K562 (cell line): Measurements from ENCODE around the gene MYO1H. TPM values are rescaled to one million over a fixed set of nuclear protein-coding genes. Genes with fewer than 3 reads are reported as not detected.

Source experiments
- ATAC-seq: fragments of 200-7000 bp; cut with Tn5 transposase; 3 replicates; pipeline ENCODE4 v1.9.1; 2020; ENCODE audit warnings: moderate library complexity
- BruUV-seq: library from RNA; stranded (reverse); fragments of 400-500 nt; replicated peaks from 2 replicates; lab custom pipeline; 2021; lab: Mats Ljungman, UMichigan
- CTCF ChIA-PET: fragments of 300-600 bp; formaldehyde crosslinking; extraction: SDS; loops from one replicate; lab custom pipeline; 2021; ENCODE audit warnings: low intra/inter-chr PET ratio; lab: Yijun Ruan, JAX
- POLR2A ChIA-PET: fragments of 300-600, 350-650 bp; sonication (Branson Sonifier 250); formaldehyde crosslinking; extraction: SDS; loops from one replicate; lab custom pipeline; 2021; ENCODE audit warnings: antibody characterized with exemption, inconsistent platforms; lab: Yijun Ruan, JAX
- DNase-seq, 4 experiments: peaks; one replicate each; pipeline versions ENCODE4 v3.0.0 to v3.0.0-alpha.2; 2011 to 2018; ENCODE audit warnings: low spot score in 3 of 4, mixed read lengths in 3 of 4; ENCODE audit errors: extremely low read depth in 1 of 4
- FAIRE-seq: peaks from 2 replicates; lab custom pipeline; 2011; peaks lifted over from hg19 to GRCh38; lab: Jason Lieb, UNC
- H2AFZ ChIP-seq: 2 replicates; pipeline ENCODE4 v1.6.0; 2011; ENCODE audit warnings: low read depth, low read length, control low read depth, inconsistent platforms
- H3K27ac ChIP-seq: fragments of 200-600 bp; 3 replicates; pipeline ENCODE4 v1.8.0; 2011; ENCODE audit warnings: low read depth, mild to moderate bottlenecking, control low read depth, inconsistent platforms, low read length, moderate library complexity, mixed read lengths; ENCODE audit errors: extremely low read depth
- H3K27me3 ChIP-seq, 2 experiments: fragments of 300-600 bp in 1 of 2; 2 replicates in 1 of 2; 3 replicates in 1 of 2; pipeline versions ENCODE4 v1.6.0 to v1.8.0; 2011; ENCODE audit warnings: inconsistent platforms in 2 of 2, low read length in 2 of 2, mild to moderate bottlenecking in 1 of 2, mixed read lengths in 1 of 2, moderate library complexity in 1 of 2; ENCODE audit not compliant: control insufficient read depth in 2 of 2, insufficient read depth in 2 of 2
- H3K36me3 ChIP-seq: fragments of 300-600 bp; 3 replicates; pipeline ENCODE4 v1.8.0; 2011; ENCODE audit warnings: mild to moderate bottlenecking, low read length, inconsistent platforms; ENCODE audit not compliant: control insufficient read depth, insufficient read depth
- H3K4me1 ChIP-seq, 2 experiments: fragments of 200-600 bp in 1 of 2; replicated peaks in 1 of 2; 2 replicates in 1 of 2; 3 replicates in 1 of 2; pipeline versions ENCODE4 v1.5.1 to v1.8.0; 2011; ENCODE audit warnings: inconsistent platforms in 2 of 2, low read length in 2 of 2, mild to moderate bottlenecking in 1 of 2, mixed read lengths in 1 of 2, moderate library complexity in 1 of 2; ENCODE audit not compliant: control insufficient read depth in 2 of 2, insufficient read depth in 2 of 2
- H3K4me2 ChIP-seq: 2 replicates; pipeline ENCODE4 v1.6.1; 2011; ENCODE audit warnings: low read length, control low read depth, inconsistent platforms, mixed read lengths; ENCODE audit not compliant: insufficient read depth
- H3K4me3 ChIP-seq: fragments of 200-600 bp; sonication (generic), shearing (Covaris generic); 2 replicates; pipeline ENCODE4 v1.5.1; 2016; ENCODE audit warnings: control low read depth, inconsistent platforms
- H3K79me2 ChIP-seq: fragments of 200-600 bp; 3 replicates; pipeline ENCODE4 v1.8.0; 2011; ENCODE audit warnings: low read length, inconsistent platforms; ENCODE audit not compliant: control insufficient read depth, insufficient read depth
- H3K9ac ChIP-seq, 2 experiments: 2 replicates each; pipeline versions ENCODE4 v1.6.0 to v1.6.1; 2011; ENCODE audit warnings: low read depth in 2 of 2, low read length in 2 of 2, control low read depth in 1 of 2, inconsistent platforms in 1 of 2, mild to moderate bottlenecking in 1 of 2, mixed read lengths in 1 of 2; ENCODE audit not compliant: insufficient read depth in 1 of 2
- H3K9me1 ChIP-seq: one replicate; pipeline ENCODE4 v1.6.0; 2011; ENCODE audit warnings: inconsistent platforms, mild to moderate bottlenecking, low read length, moderate library complexity; ENCODE audit not compliant: control insufficient read depth, insufficient read depth
- H3K9me3 ChIP-seq: replicated peaks from 2 replicates; pipeline ENCODE4 v1.5.1; 2011; ENCODE audit warnings: low read depth, low read length, inconsistent platforms; ENCODE audit not compliant: control insufficient read depth, insufficient read depth
- H4K20me1 ChIP-seq: replicated peaks from 2 replicates; pipeline ENCODE4 v1.6.1; 2011; ENCODE audit warnings: low read length, inconsistent platforms, mixed read lengths; ENCODE audit not compliant: control insufficient read depth, insufficient read depth
- CHD4 ChIP-seq: fragments of 200-600 bp; sonication (generic); IDR thresholded peaks from 3 replicates; pipeline ENCODE4 v1.6.1; 2012; ENCODE audit warnings: low read depth, mild to moderate bottlenecking, mixed read lengths, low read length, inconsistent platforms; ENCODE audit not compliant: insufficient read depth, insufficient replicate concordance, poor library complexity, severe bottlenecking
- ELF1 ChIP-seq: fragments of 200-800 bp; sonication (Bioruptor generic); IDR thresholded peaks from 2 replicates; pipeline ENCODE4 v1.6.1; 2016; ENCODE audit warnings: missing genetic modification characterization, missing compliant biosample characterization
- FOXA1 ChIP-seq: fragments of 450-650 bp; IDR thresholded peaks from 2 replicates; pipeline ENCODE4 v1.6.1; 2016; ENCODE audit warnings: mild to moderate bottlenecking, borderline replicate concordance
- HNRNPL ChIP-seq: fragments of 200-400 bp; formaldehyde crosslinking; IDR thresholded peaks from 2 replicates; pipeline ENCODE4 v1.6.1; 2017; ENCODE audit warnings: low read depth, mild to moderate bottlenecking, low read length
- MAFF ChIP-seq: IDR thresholded peaks from 2 replicates; pipeline ENCODE4 v1.6.1; 2012; ENCODE audit warnings: low read length, improper control_type of control experiment
- MAFK ChIP-seq: IDR thresholded peaks from 2 replicates; pipeline ENCODE4 v1.6.1; 2011; ENCODE audit warnings: low read length, improper control_type of control experiment
- MCM5 ChIP-seq: fragments of 450-650 bp; IDR thresholded peaks from 2 replicates; pipeline ENCODE4 v1.6.1; 2016; ENCODE audit warnings: low read depth
- NBN ChIP-seq: fragments of 450-650 bp; IDR thresholded peaks from 2 replicates; pipeline ENCODE4 v1.6.1; 2016; ENCODE audit warnings: low read depth, mild to moderate bottlenecking
- NRF1 ChIP-seq, 2 experiments: fragments of 450-650 bp; IDR thresholded peaks in 1 of 2; conservative IDR thresholded peaks in 1 of 2; 2 replicates each; pipeline ENCODE4 v1.6.1; 2014; ENCODE audit warnings: mild to moderate bottlenecking in 2 of 2
- RAD21 ChIP-seq, 2 experiments: fragments of 250-450 bp in 1 of 2; fragments of 450-650 bp in 1 of 2; sonication (Bioruptor Pico) in 1 of 2; formaldehyde crosslinking in 1 of 2; IDR thresholded peaks in 1 of 2; conservative IDR thresholded peaks in 1 of 2; 2 replicates each; pipeline versions ENCODE4 v1.4.0 to v1.8.0; 2020 to 2022; ENCODE audit warnings: mild to moderate bottlenecking in 2 of 2, moderate library complexity in 1 of 2
- STAT5B ChIP-seq: fragments of 250-450 bp; sonication (Bioruptor Pico); IDR thresholded peaks from 2 replicates; pipeline ENCODE4 v1.8.0; 2021; ENCODE audit warnings: mild to moderate bottlenecking, inconsistent platforms
- TRIM28 ChIP-seq: fragments of 450-650 bp; IDR thresholded peaks from 2 replicates; pipeline ENCODE4 v1.6.1; 2017
- WHSC1 ChIP-seq: IDR thresholded peaks from one replicate; pipeline ENCODE4 v1.6.1; 2012; ENCODE audit warnings: low read length, control low read depth, inconsistent platforms
- XRCC5 ChIP-seq: fragments of 200-400 bp; formaldehyde crosslinking; IDR thresholded peaks from 2 replicates; pipeline ENCODE4 v1.6.1; 2017; ENCODE audit warnings: low read depth, mild to moderate bottlenecking, low read length
- ZNF696 ChIP-seq: fragments of 250-450 bp; sonication (Bioruptor Pico); conservative IDR thresholded peaks from 2 replicates; pipeline ENCODE4 v1.4.0; 2020; ENCODE audit warnings: mild to moderate bottlenecking, moderate library complexity
- WGBS: fragments of 100-300 bp; shearing (Covaris generic); methylation state at CpG from one replicate; pipeline ENCODE4 v1.1.6; 2016; ENCODE audit warnings: low coverage, mixed read lengths; ENCODE audit not compliant: insufficient coverage; ENCODE audit errors: missing lambda C conversion rate; 5-methylcytosine and 5-hydroxymethylcytosine counted together
- in situ Hi-C: fragments of 300-500 bp; cut with MboI; formaldehyde crosslinking; loops from 4 replicates; pipeline ENCODE4 v1.15.0; 2018; ENCODE audit warnings: inconsistent platforms, mixed read lengths
- intact Hi-C: fragments of 100-400 bp; cut with micrococcal nuclease; formaldehyde crosslinking; loops from 2 replicates; pipeline ENCODE4 v1.14.2; 2022
- polyA plus RNA-seq, 8 experiments: library from polyadenylated mRNA; depleted of rRNA in 4 of 8; stranded (reverse) in 5 of 8; unstranded in 3 of 8; fragments of >200 nt; fragmentation: Nextera tagmentation in 2 of 8; fragmentation: Illumina TruSeq in 1 of 8; extraction: Ambion mirVana in 2 of 8; extraction: Trizol in 1 of 8; gene quantifications; 2 replicates each; pipeline versions ENCODE4 v1.2.1 to v1.2.3, GENCODE V29; 2011 to 2014; ENCODE audit warnings: inconsistent platforms in 1 of 8, missing spikeins in 1 of 8
- total RNA-seq, 7 experiments: library from RNA; depleted of rRNA in 6 of 7; stranded (reverse); fragments of >200 nt in 6 of 7; fragmentation: Illumina TruSeq in 2 of 7; extraction: Trizol in 2 of 7; gene quantifications; 2 replicates each; pipeline versions ENCODE4 v1.2.1 to v1.2.3, GENCODE V29; 2011 to 2021; ENCODE audit warnings: low replicate concordance in 1 of 7
- TF ChIP-seq, protein P1 (sequence below): fragments of 450-650 bp; IDR thresholded peaks from 2 replicates; pipeline ENCODE4 v1.6.1; 2017; ENCODE audit warnings: antibody characterized with exemption
- TF ChIP-seq, protein P2 (sequence below): fragments of 250-450 bp; sonication (Bioruptor Pico); IDR thresholded peaks from 2 replicates; pipeline ENCODE4 v1.8.0; 2022; ENCODE audit warnings: inconsistent platforms
- TF ChIP-seq, protein P3 (sequence below), 3 experiments: IDR thresholded peaks in 2 of 3; conservative IDR thresholded peaks in 1 of 3; 2 replicates each; pipeline ENCODE4 v1.5.1; 2011 to 2012; ENCODE audit warnings: low read length in 3 of 3, mild to moderate bottlenecking in 3 of 3, control low read depth in 2 of 3, improper control_type of control experiment in 1 of 3, inconsistent platforms in 1 of 3, low read depth in 1 of 3, mixed read lengths in 1 of 3, moderate library complexity in 1 of 3; ENCODE audit not compliant: insufficient read depth in 2 of 3

The MYO1H gene
- total and polyA plus RNA-seq, 9 of the 15 experiments (the other 6 are each of a cell fraction or from before 2014, with no cell fraction given) = not detected

DNA sequence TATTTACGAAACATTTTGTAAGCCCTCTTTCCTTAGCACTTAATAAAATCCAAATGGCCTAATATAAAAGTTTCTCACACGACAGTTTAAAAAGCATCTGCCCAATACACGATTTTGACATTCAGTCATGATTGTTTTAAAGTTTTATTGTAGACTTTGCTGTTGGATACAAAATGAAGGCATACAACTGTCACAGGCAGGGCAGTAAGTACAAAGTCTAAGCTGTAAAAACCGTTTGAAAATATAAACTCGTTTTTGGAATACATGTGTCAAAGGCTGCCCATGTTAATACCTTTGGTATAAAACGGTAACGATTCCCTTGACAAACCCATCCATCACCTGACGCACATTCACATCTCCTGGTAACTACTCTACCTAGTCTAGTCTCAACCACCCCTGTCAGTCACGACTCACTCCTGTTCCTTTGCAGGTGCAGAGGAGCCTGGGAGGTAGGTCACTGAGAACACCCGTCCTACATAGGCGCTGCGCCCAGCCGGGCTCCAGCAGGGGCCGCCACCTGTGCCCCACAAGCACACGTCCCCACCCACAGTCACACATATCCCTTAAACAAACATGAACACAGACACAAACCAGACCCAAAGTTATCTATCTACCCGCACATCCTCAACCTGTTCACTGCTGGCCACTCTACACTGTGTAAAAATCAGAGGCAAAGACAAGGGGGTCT is 102.3 kb downstream of the MYO1H start:
- intact Hi-C loops = no loop called here
- Histone ChIP-seq H3K36me3 (peaks cover 54% of the 10 kb centered on the region; the same call in 2 of the 3 replicates), H3K9ac (no peak overlapping the region), H4K20me1 (no peaks in the 10 kb centered on the region), H3K4me2 (no peak overlapping the region), H2AFZ (no peak overlapping the region), H3K9me3 (no peaks in the 10 kb centered on the region), H3K27ac (no peak overlapping the region), H3K9me1 (no peaks in the 10 kb centered on the region), H3K27me3 (no peaks in the 10 kb centered on the region), H3K4me1 (peaks cover 0 to 3% of the 10 kb centered on the region in 2 experiments; a peak in 1 of 5 replicates), H3K4me3 (no peak overlapping the region), H3K79me2 (no peaks in the 10 kb centered on the region)
- no peak for FAIRE-seq
- BruUV-seq = no TSS peak
- CTCF ChIA-PET = no interaction called here
- POLR2A ChIA-PET = interaction anchor here (1.4 kb wide), 1 partner anchor 11 kb away, joined by 5 read pairs; no protein-coding TSS in a partner anchor
- ATAC-seq = peak; percentile 76
- WGBS = 69% methylated on average over 16 of the region's 16 CpGs
- in situ Hi-C loops = no loop called here
- DNase-seq = peak in 3 of 4 experiments; percentile 37 to 49 (median 47)
- no peak for TF ChIP-seq STAT5B (CRISPR knock-in tag)
- TF ChIP-seq MAFF = no peak
- no peak for TF ChIP-seq WHSC1
- no peak for TF ChIP-seq TRIM28
- no peak for TF ChIP-seq ZNF696 (CRISPR knock-in tag)
- no peak for TF ChIP-seq HNRNPL
- TF ChIP-seq ELF1 (tag) = no peak
- TF ChIP-seq, protein P1, sequence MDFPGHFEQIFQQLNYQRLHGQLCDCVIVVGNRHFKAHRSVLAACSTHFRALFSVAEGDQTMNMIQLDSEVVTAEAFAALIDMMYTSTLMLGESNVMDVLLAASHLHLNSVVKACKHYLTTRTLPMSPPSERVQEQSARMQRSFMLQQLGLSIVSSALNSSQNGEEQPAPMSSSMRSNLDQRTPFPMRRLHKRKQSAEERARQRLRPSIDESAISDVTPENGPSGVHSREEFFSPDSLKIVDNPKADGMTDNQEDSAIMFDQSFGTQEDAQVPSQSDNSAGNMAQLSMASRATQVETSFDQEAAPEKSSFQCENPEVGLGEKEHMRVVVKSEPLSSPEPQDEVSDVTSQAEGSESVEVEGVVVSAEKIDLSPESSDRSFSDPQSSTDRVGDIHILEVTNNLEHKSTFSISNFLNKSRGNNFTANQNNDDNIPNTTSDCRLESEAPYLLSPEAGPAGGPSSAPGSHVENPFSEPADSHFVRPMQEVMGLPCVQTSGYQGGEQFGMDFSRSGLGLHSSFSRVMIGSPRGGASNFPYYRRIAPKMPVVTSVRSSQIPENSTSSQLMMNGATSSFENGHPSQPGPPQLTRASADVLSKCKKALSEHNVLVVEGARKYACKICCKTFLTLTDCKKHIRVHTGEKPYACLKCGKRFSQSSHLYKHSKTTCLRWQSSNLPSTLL = no peak
- TF ChIP-seq CHD4 = no peak
- TF ChIP-seq, protein P2, sequence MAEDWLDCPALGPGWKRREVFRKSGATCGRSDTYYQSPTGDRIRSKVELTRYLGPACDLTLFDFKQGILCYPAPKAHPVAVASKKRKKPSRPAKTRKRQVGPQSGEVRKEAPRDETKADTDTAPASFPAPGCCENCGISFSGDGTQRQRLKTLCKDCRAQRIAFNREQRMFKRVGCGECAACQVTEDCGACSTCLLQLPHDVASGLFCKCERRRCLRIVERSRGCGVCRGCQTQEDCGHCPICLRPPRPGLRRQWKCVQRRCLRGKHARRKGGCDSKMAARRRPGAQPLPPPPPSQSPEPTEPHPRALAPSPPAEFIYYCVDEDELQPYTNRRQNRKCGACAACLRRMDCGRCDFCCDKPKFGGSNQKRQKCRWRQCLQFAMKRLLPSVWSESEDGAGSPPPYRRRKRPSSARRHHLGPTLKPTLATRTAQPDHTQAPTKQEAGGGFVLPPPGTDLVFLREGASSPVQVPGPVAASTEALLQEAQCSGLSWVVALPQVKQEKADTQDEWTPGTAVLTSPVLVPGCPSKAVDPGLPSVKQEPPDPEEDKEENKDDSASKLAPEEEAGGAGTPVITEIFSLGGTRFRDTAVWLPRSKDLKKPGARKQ = no peak
- TF ChIP-seq NRF1 (conservative IDR thresholded peaks at IDR 0.05 in 1 of 2, IDR thresholded peaks at IDR 0.05 in 1 of 2) = no peak
- TF ChIP-seq, protein P3, sequence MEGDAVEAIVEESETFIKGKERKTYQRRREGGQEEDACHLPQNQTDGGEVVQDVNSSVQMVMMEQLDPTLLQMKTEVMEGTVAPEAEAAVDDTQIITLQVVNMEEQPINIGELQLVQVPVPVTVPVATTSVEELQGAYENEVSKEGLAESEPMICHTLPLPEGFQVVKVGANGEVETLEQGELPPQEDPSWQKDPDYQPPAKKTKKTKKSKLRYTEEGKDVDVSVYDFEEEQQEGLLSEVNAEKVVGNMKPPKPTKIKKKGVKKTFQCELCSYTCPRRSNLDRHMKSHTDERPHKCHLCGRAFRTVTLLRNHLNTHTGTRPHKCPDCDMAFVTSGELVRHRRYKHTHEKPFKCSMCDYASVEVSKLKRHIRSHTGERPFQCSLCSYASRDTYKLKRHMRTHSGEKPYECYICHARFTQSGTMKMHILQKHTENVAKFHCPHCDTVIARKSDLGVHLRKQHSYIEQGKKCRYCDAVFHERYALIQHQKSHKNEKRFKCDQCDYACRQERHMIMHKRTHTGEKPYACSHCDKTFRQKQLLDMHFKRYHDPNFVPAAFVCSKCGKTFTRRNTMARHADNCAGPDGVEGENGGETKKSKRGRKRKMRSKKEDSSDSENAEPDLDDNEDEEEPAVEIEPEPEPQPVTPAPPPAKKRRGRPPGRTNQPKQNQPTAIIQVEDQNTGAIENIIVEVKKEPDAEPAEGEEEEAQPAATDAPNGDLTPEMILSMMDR (IDR thresholded peaks at IDR 0.05 in 2 of 3, conservative IDR thresholded peaks at IDR 0.05 in 1 of 3; ENCODE audit: insufficient read depth in 2 of 3, low read depth in 1 of 3, low read length in 3 of 3) = peak; percentile 23 to 41 (median 35); a peak in 4 of 6 replicates
- no peak for TF ChIP-seq MCM5
- TF ChIP-seq NBN = no peak
- TF ChIP-seq RAD21 (CRISPR knock-in tag; conservative IDR thresholded peaks at IDR 0.05 in 1 of 2, IDR thresholded peaks at IDR 0.05 in 1 of 2) = peak in 1 of 2 experiments; percentile 29; a peak in 1 of 4 replicates
- TF ChIP-seq XRCC5 = no peak
- no peak for TF ChIP-seq FOXA1
- no peak for TF ChIP-seq MAFK
